HepG2 (cell line): ENCODE results near the gene AP3D1. TPM values are rescaled to one million over a fixed set of nuclear protein-coding genes. Genes with fewer than 3 reads are reported as not detected.
A peak's percentile ranks its signal among the peaks of the same experiment; 100 is the strongest.

ENCODE experiments used
- ETS1 ChIP-seq: sonication (generic); formaldehyde crosslinking; IDR thresholded peaks from 2 replicates; pipeline ENCODE4 v1.4.0; 2020; ENCODE audit warnings: missing genetic modification reagents
- GMEB2 ChIP-seq: IDR thresholded peaks from 2 replicates; pipeline ENCODE4 v1.6.1; 2016; ENCODE audit warnings: missing biosample characterization, missing genetic modification reagents, low read depth
- HCFC1 ChIP-seq: fragments of 150-350 bp; IDR thresholded peaks from 2 replicates; pipeline ENCODE4 v1.6.1; 2014; ENCODE audit warnings: low read depth, low read length
- KDM2A ChIP-seq: sonication (generic); formaldehyde crosslinking; IDR thresholded peaks from 2 replicates; pipeline ENCODE4 v1.4.0; 2020; ENCODE audit warnings: low read depth, missing genetic modification reagents, borderline replicate concordance
- MEIS1 ChIP-seq: sonication (generic); formaldehyde crosslinking; IDR thresholded peaks from 2 replicates; pipeline ENCODE4 v1.9.0; 2021; ENCODE audit warnings: mild to moderate bottlenecking, missing genetic modification reagents, moderate library complexity, borderline replicate concordance
- MIER3 ChIP-seq: IDR thresholded peaks from 2 replicates; pipeline ENCODE4 v1.6.1; 2016; ENCODE audit warnings: missing compliant biosample characterization, borderline replicate concordance
- NFE2 ChIP-seq: sonication (generic); formaldehyde crosslinking; IDR thresholded peaks from 2 replicates; pipeline ENCODE4 v1.4.0; 2020; ENCODE audit warnings: missing genetic modification reagents
- PATZ1 ChIP-seq: sonication (generic); formaldehyde crosslinking; IDR thresholded peaks from 2 replicates; pipeline ENCODE4 v1.4.0; 2020; ENCODE audit warnings: missing genetic modification reagents
- SAFB2 ChIP-seq: sonication (generic); formaldehyde crosslinking; IDR thresholded peaks from 2 replicates; pipeline ENCODE4 v1.5.1; 2020; ENCODE audit warnings: missing genetic modification reagents, low read depth, mild to moderate bottlenecking, borderline replicate concordance
- TSC22D2 ChIP-seq: sonication (generic); formaldehyde crosslinking; IDR thresholded peaks from 2 replicates; pipeline ENCODE4 v1.5.1; 2020; ENCODE audit warnings: missing genetic modification reagents, mild to moderate bottlenecking, borderline replicate concordance
- ZMYM3 ChIP-seq: sonication (generic); formaldehyde crosslinking; IDR thresholded peaks from 2 replicates; pipeline ENCODE4 v1.5.1; 2020; ENCODE audit warnings: mild to moderate bottlenecking, missing genetic modification reagents
- ZNF253 ChIP-seq: sonication (generic); formaldehyde crosslinking; IDR thresholded peaks from 2 replicates; pipeline ENCODE4 v1.8.0; 2022; ENCODE audit warnings: mild to moderate bottlenecking, missing genetic modification reagents, borderline replicate concordance
- ZNF326 ChIP-seq: sonication (generic); formaldehyde crosslinking; IDR thresholded peaks from 2 replicates; pipeline ENCODE4 v1.4.0; 2020; ENCODE audit warnings: missing genetic modification reagents, borderline replicate concordance
- ZNF75D ChIP-seq: sonication (generic); formaldehyde crosslinking; IDR thresholded peaks from 2 replicates; pipeline ENCODE4 v1.8.1; 2023; ENCODE audit warnings: missing genetic modification reagents, mild to moderate bottlenecking, borderline replicate concordance
- ZNF780A ChIP-seq: sonication (generic); formaldehyde crosslinking; IDR thresholded peaks from 2 replicates; pipeline ENCODE4 v1.8.0; 2022; ENCODE audit warnings: mild to moderate bottlenecking, missing genetic modification reagents, moderate library complexity
- ZNF83 ChIP-seq: sonication (generic); formaldehyde crosslinking; IDR thresholded peaks from 2 replicates; pipeline ENCODE4 v1.4.0; 2020; ENCODE audit warnings: missing genetic modification reagents, mild to moderate bottlenecking, borderline replicate concordance
- ZSCAN29 ChIP-seq: sonication (generic); formaldehyde crosslinking; conservative IDR thresholded peaks from 2 replicates; pipeline ENCODE4 v1.4.0; 2020; ENCODE audit warnings: mild to moderate bottlenecking, missing genetic modification reagents
- polyA plus RNA-seq, 8 experiments: library from polyadenylated mRNA; depleted of rRNA in 3 of 8; stranded (reverse) in 7 of 8; unstranded in 1 of 8; fragments of >200 nt; fragmentation: Illumina TruSeq in 4 of 8; extraction: Trizol in 4 of 8; gene quantifications; 2 replicates each; pipeline versions ENCODE4 v1.2.1 to v1.2.3, GENCODE V29; 2011 to 2016; ENCODE audit warnings: low read depth in 4 of 8, missing spikeins in 1 of 8, mixed read lengths in 1 of 8; ENCODE audit not compliant: insufficient read depth in 1 of 8
- total RNA-seq, 5 experiments: library from RNA; depleted of rRNA; stranded (reverse); fragments of >200 nt; fragmentation: Illumina TruSeq; extraction: Trizol; gene quantifications; 2 replicates each; pipeline ENCODE4 v1.2.3, GENCODE V29; 2016; ENCODE audit warnings: low read depth in 1 of 5
- TF ChIP-seq, protein P1 (sequence below): IDR thresholded peaks from 2 replicates; pipeline ENCODE4 v1.6.1; 2012; ENCODE audit warnings: low read length, improper control_type of control experiment
- TF ChIP-seq, protein P2 (sequence below): sonication (generic); formaldehyde crosslinking; IDR thresholded peaks from 2 replicates; pipeline ENCODE4 v1.4.0; 2020; ENCODE audit warnings: missing genetic modification reagents

The AP3D1 gene
- total and polyA plus RNA-seq, 2 of the 13 experiments (the other 11 are each of a cell fraction or from before 2014, with no cell fraction given), result 68.0 to 82.6 TPM

GRCh38 chr19:2168619-2169424, 17.5 kb upstream of the AP3D1 start (continued):
- TF ChIP-seq GMEB2 (CRISPR knock-in tag) (peak; percentile 11; the same call in 1 of the 2 replicates), MIER3 (CRISPR knock-in tag) (peak; percentile 79; the same call in 1 of the 2 replicates), ZNF75D (no peak), HCFC1 (no peak), ZMYM3 (peak; percentile 97), ZNF253 (no peak), ZNF83 (no peak), ZSCAN29 (CRISPR knock-in tag) (no peak; the same call in 1 of the 2 replicates), KDM2A (CRISPR knock-in tag) (peak; percentile 65; the same call in 1 of the 2 replicates), SAFB2 (CRISPR knock-in tag) (no peak; the same call in 1 of the 2 replicates), ZNF780A (CRISPR knock-in tag) (no peak; the same call in 1 of the 2 replicates), ETS1 (no peak), MEIS1 (CRISPR knock-in tag) (peak; percentile 90), TSC22D2 (no peak), ZNF326 (CRISPR knock-in tag) (no peak), PATZ1 (CRISPR knock-in tag) (peak; percentile 86), NFE2 (CRISPR knock-in tag) (no peak)
- TF ChIP-seq, protein P1, sequence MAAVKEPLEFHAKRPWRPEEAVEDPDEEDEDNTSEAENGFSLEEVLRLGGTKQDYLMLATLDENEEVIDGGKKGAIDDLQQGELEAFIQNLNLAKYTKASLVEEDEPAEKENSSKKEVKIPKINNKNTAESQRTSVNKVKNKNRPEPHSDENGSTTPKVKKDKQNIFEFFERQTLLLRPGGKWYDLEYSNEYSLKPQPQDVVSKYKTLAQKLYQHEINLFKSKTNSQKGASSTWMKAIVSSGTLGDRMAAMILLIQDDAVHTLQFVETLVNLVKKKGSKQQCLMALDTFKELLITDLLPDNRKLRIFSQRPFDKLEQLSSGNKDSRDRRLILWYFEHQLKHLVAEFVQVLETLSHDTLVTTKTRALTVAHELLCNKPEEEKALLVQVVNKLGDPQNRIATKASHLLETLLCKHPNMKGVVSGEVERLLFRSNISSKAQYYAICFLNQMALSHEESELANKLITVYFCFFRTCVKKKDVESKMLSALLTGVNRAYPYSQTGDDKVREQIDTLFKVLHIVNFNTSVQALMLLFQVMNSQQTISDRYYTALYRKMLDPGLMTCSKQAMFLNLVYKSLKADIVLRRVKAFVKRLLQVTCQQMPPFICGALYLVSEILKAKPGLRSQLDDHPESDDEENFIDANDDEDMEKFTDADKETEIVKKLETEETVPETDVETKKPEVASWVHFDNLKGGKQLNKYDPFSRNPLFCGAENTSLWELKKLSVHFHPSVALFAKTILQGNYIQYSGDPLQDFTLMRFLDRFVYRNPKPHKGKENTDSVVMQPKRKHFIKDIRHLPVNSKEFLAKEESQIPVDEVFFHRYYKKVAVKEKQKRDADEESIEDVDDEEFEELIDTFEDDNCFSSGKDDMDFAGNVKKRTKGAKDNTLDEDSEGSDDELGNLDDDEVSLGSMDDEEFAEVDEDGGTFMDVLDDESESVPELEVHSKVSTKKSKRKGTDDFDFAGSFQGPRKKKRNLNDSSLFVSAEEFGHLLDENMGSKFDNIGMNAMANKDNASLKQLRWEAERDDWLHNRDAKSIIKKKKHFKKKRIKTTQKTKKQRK, result no peak
- TF ChIP-seq, protein P2, sequence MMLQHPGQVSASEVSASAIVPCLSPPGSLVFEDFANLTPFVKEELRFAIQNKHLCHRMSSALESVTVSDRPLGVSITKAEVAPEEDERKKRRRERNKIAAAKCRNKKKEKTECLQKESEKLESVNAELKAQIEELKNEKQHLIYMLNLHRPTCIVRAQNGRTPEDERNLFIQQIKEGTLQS (CRISPR knock-in tag), result peak; percentile 96
